Measurements from ENCODE around the gene DNAH5.

DNA sequence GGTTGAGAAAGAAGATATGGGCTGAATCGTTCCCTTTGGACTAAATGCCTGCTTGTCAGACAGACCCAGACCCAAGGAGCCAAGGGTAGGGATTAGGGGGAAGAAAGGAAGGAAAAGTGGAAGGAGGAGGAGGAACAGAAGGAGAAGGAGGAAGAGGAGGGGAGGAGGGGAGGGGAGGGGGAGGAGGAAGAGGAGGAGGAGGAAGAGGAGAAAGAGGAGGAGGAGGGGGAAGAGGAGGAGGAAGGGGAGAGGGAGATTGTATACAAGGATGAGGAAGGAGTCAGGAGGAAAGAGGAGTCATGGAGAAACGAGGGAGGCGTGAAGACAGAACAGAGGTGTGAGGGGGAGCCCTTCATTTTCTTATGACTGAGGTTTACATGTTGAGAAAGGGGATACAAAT lies 46.9 kb upstream of the DNAH5 start:
- TF ChIP-seq POLR2A (IDR thresholded peaks at IDR 0.05; ENCODE audit: insufficient read depth in 1 of 2, low read depth in 2 of 2, low read length in 2 of 2), result no peak
- TF ChIP-seq HDAC6 (IDR thresholded peaks at IDR 0.05; ENCODE audit: low read depth, low read length), result no peak
- TF ChIP-seq TEAD2 (CRISPR knock-in tag; IDR thresholded peaks at IDR 0.05), result no peak
- no peak for TF ChIP-seq ZNF101 (CRISPR knock-in tag; IDR thresholded peaks at IDR 0.05; ENCODE audit: borderline replicate concordance, low read depth)
- TF ChIP-seq ELF1 (CRISPR knock-in tag; IDR thresholded peaks at IDR 0.05), result no peak
- TF ChIP-seq CBX1 (IDR thresholded peaks at IDR 0.05; ENCODE audit: low read depth), result no peak
- TF ChIP-seq FOXA3 (CRISPR knock-in tag; IDR thresholded peaks at IDR 0.05), result no peak
- TF ChIP-seq, protein P1, sequence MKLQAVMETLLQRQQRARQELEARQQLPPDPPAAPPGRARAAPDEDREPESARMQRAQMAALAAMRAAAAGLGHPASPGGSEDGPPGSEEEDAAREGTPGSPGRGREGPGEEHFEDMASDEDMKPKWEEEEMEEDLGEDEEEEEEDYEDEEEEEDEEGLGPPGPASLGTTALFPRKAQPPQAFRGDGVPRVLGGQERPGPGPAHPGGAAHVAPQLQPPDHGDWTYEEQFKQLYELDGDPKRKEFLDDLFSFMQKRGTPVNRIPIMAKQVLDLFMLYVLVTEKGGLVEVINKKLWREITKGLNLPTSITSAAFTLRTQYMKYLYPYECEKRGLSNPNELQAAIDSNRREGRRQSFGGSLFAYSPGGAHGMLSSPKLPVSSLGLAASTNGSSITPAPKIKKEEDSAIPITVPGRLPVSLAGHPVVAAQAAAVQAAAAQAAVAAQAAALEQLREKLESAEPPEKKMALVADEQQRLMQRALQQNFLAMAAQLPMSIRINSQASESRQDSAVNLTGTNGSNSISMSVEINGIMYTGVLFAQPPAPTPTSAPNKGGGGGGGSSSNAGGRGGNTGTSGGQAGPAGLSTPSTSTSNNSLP (IDR thresholded peaks at IDR 0.05; ENCODE audit: low read depth, low read length), result no peak
- no peak for TF ChIP-seq ZNF512 (CRISPR knock-in tag; IDR thresholded peaks at IDR 0.05)
- TF ChIP-seq, protein P2, sequence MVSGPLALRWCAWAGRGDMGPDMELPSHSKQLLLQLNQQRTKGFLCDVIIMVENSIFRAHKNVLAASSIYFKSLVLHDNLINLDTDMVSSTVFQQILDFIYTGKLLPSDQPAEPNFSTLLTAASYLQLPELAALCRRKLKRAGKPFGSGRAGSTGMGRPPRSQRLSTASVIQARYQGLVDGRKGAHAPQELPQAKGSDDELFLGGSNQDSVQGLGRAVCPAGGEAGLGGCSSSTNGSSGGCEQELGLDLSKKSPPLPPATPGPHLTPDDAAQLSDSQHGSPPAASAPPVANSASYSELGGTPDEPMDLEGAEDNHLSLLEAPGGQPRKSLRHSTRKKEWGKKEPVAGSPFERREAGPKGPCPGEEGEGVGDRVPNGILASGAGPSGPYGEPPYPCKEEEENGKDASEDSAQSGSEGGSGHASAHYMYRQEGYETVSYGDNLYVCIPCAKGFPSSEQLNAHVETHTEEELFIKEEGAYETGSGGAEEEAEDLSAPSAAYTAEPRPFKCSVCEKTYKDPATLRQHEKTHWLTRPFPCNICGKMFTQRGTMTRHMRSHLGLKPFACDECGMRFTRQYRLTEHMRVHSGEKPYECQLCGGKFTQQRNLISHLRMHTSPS (CRISPR knock-in tag; IDR thresholded peaks at IDR 0.05; ENCODE audit: low read depth), result no peak
